Activated CD4-positive, alpha-beta T cell treated with anti-CD3 and anti-CD28 coated beads, Interleukin-2, amount 10 ng/mL, durations not matched to agents 7 days and 5 days (primary cell): ENCODE data around the gene NDUFA5. TPM values are rescaled to one million over a fixed set of nuclear protein-coding genes. Genes with fewer than 3 reads are reported as not detected.
"Not testable (repeated sequence)": the region's sequence is repeated elsewhere in the genome, so short reads cannot be mapped to it uniquely, and the experiment has no call there.

ENCODE experiments used
- CTCF ChIA-PET: fragments of 350-600 bp; sonication (Branson Sonifier 250); formaldehyde crosslinking; loops from one replicate; lab custom pipeline; 2021; ENCODE audit warnings: antibody characterized with exemption; lab: Charles Lee
- POLR2A ChIA-PET: fragments of 350-600 bp; sonication (Branson Sonifier 250); formaldehyde crosslinking; loops from one replicate; lab custom pipeline; 2021; ENCODE audit warnings: antibody characterized with exemption; lab: Charles Lee
- DNase-seq: peaks from one replicate; pipeline ENCODE4 v3.0.0-alpha.2; 2020
- H3K27ac Mint-ChIP-seq: one replicate; pipeline ENCODE4 v1.8.0; 2021; ENCODE audit warnings: mild to moderate bottlenecking, moderate library complexity, mixed read lengths
- H3K27me3 Mint-ChIP-seq: one replicate; pipeline ENCODE4 v1.8.0; 2021; ENCODE audit warnings: mixed read lengths
- H3K36me3 Mint-ChIP-seq: one replicate; pipeline ENCODE4 v1.8.0; 2021; ENCODE audit warnings: low read depth, mixed read lengths
- H3K4me1 Mint-ChIP-seq: one replicate; pipeline ENCODE4 v1.8.0; 2021; ENCODE audit warnings: mixed read lengths
- H3K4me3 Mint-ChIP-seq: one replicate; pipeline ENCODE4 v1.8.0; 2021; ENCODE audit warnings: mild to moderate bottlenecking, moderate library complexity, mixed read lengths
- H3K9me3 Mint-ChIP-seq: one replicate; pipeline ENCODE4 v1.8.0; 2021; ENCODE audit warnings: mixed read lengths
- total RNA-seq, 2 experiments: library from RNA; stranded (reverse); gene quantifications; one replicate each; pipeline ENCODE4 v1.2.3, GENCODE V29; 2021

The NDUFA5 gene
- total RNA-seq, 2 experiments from 2014 or later = 45.4 to 49.7 TPM

GRCh38 chr7:123552134-123552533, 5.5 kb downstream of the NDUFA5 start:
- H3K4me1 Mint-ChIP-seq = peaks cover 16% of the 10 kb centered on the region
- H3K9me3 Mint-ChIP-seq, H3K27me3 Mint-ChIP-seq, H3K4me3 Mint-ChIP-seq, H3K27ac Mint-ChIP-seq, CTCF ChIA-PET, POLR2A ChIA-PET, DNase-seq: not testable (repeated sequence)
- H3K36me3 Mint-ChIP-seq = peaks cover 31% of the 10 kb centered on the region

- ChIA-PET CTCF (no interaction called here), POLR2A (no interaction called here)
- peaks cover 21% of the 10 kb centered on the region for H3K4me1 Mint-ChIP-seq
- no peaks in the 10 kb centered on the region for H3K27me3 Mint-ChIP-seq
- no peak overlapping the region for H3K27ac Mint-ChIP-seq
- H3K36me3 Mint-ChIP-seq = peaks cover 31% of the 10 kb centered on the region
- no peaks in the 10 kb centered on the region for H3K9me3 Mint-ChIP-seq
- no peak overlapping the region for H3K4me3 Mint-ChIP-seq
- no peak for DNase-seq
These were observed 9.2 kb downstream of the NDUFA5 start for GRCh38 chr7:123548406-123548805.

- Mint-ChIP-seq H3K27ac (no peak overlapping the region), H3K4me3 (no peak overlapping the region), H3K27me3 (no peaks in the 10 kb centered on the region), H3K36me3 (no peaks in the 10 kb centered on the region), H3K9me3 (no peaks in the 10 kb centered on the region), H3K4me1 (peaks cover 14% of the 10 kb centered on the region)
- ChIA-PET POLR2A (interaction anchor here (1.1 kb wide), 1 partner anchor 18 kb away, joined by 4 read pairs; the partner anchor contains the start of gene NDUFA5), CTCF (no interaction called here)
- DNase-seq = no peak
These were observed 17.7 kb downstream of the NDUFA5 start for GRCh38 chr7:123539871-123540270.

GRCh38 chr7:123538897-123539296, 18.7 kb downstream of the NDUFA5 start:
- peaks cover 20% of the 10 kb centered on the region for H3K4me1 Mint-ChIP-seq
- CTCF ChIA-PET = no interaction called here

GRCh38 chr7:123538189-123538714, 19.4 kb downstream of the NDUFA5 start:
- H3K27me3 Mint-ChIP-seq = peaks cover 12% of the 10 kb centered on the region
- ChIA-PET CTCF (no interaction called here), POLR2A (no interaction called here)
- no peaks in the 10 kb centered on the region for H3K9me3 Mint-ChIP-seq
- peaks cover 26% of the 10 kb centered on the region for H3K4me1 Mint-ChIP-seq
- no peak for DNase-seq
- H3K27ac Mint-ChIP-seq = peak overlapping the region; percentile 39
- no peaks in the 10 kb centered on the region for H3K36me3 Mint-ChIP-seq
- H3K4me3 Mint-ChIP-seq = no peak overlapping the region

More at GRCh38 chr7:123538897-123539296, 18.7 kb downstream of the NDUFA5 start:
- Mint-ChIP-seq H3K36me3 (no peaks in the 10 kb centered on the region), H3K9me3 (no peaks in the 10 kb centered on the region), H3K27me3 (peaks cover 6% of the 10 kb centered on the region), H3K27ac (no peak overlapping the region), H3K4me3 (no peak overlapping the region)
- POLR2A ChIA-PET = no interaction called here
- no peak for DNase-seq

GRCh38 chr7:123537026-123537642, 20.5 kb downstream of the NDUFA5 start:
- Mint-ChIP-seq H3K27me3 (peaks cover 19% of the 10 kb centered on the region), H3K4me3 (no peak overlapping the region), H3K9me3 (no peaks in the 10 kb centered on the region), H3K36me3 (no peaks in the 10 kb centered on the region), H3K4me1 (peaks cover 31% of the 10 kb centered on the region), H3K27ac (no peak overlapping the region)
- CTCF ChIA-PET = no interaction called here
- POLR2A ChIA-PET = no interaction called here
- DNase-seq = no peak

- no peak for DNase-seq
- Mint-ChIP-seq H3K9me3 (no peaks in the 10 kb centered on the region), H3K27me3 (peaks cover 27% of the 10 kb centered on the region), H3K36me3 (no peaks in the 10 kb centered on the region), H3K4me3 (peak overlapping the region; percentile 83), H3K4me1 (peaks cover 31% of the 10 kb centered on the region), H3K27ac (no peak overlapping the region)
- POLR2A ChIA-PET = interaction anchor here (1.3 kb wide), 1 partner anchor 23 kb away, joined by 3 read pairs; no protein-coding TSS in a partner anchor
- CTCF ChIA-PET = no interaction called here
These were observed 22.1 kb downstream of the NDUFA5 start for GRCh38 chr7:123535517-123535916.

- Mint-ChIP-seq H3K27ac (peak within 1 kb of the TSS; percentile 85), H3K9me3 (no peaks in the 10 kb centered on the region), H3K36me3 (no peaks in the 10 kb centered on the region), H3K27me3 (peaks cover 28% of the 10 kb centered on the region), H3K4me1 (peaks cover 31% of the 10 kb centered on the region), H3K4me3 (peak within 1 kb of the TSS; percentile 83)
- ChIA-PET CTCF (interaction anchor here (1.2 kb wide), 1 partner anchor 40 kb away, joined by 4 read pairs; no protein-coding TSS in a partner anchor), POLR2A (interaction anchor here (1.3 kb wide), 1 partner anchor 23 kb away, joined by 3 read pairs; no protein-coding TSS in a partner anchor)
- peak; percentile 97 for DNase-seq
These were observed 23.0 kb downstream of the NDUFA5 start, which contains the start of gene IQUB for GRCh38 chr7:123534383-123535260. TSS of gene IQUB (minus strand) at chr7:123534595. CDS start at chr7:123512340, 22,255 bp downstream.

- Mint-ChIP-seq H3K9me3 (no peaks in the 10 kb centered on the region), H3K4me3 (peak overlapping the region; percentile 83), H3K27me3 (peaks cover 28% of the 10 kb centered on the region), H3K36me3 (no peaks in the 10 kb centered on the region), H3K4me1 (peaks cover 31% of the 10 kb centered on the region), H3K27ac (no peak overlapping the region)
- POLR2A ChIA-PET = no interaction called here
- DNase-seq = peak; percentile 16
- CTCF ChIA-PET = interaction anchor here (1.2 kb wide), 1 partner anchor 39 kb away, joined by 4 read pairs; no protein-coding TSS in a partner anchor
These were observed 23.7 kb downstream of the NDUFA5 start for GRCh38 chr7:123533929-123534382.

- H3K9me3 Mint-ChIP-seq = no peaks in the 10 kb centered on the region
- H3K4me3 Mint-ChIP-seq = peak overlapping the region; percentile 83
- DNase-seq = no peak
- peaks cover 31% of the 10 kb centered on the region for H3K4me1 Mint-ChIP-seq
- ChIA-PET CTCF (interaction anchor here (1.2 kb wide), 1 partner anchor 39 kb away, joined by 4 read pairs; no protein-coding TSS in a partner anchor), POLR2A (no interaction called here)
- no peaks in the 10 kb centered on the region for H3K36me3 Mint-ChIP-seq
- H3K27ac Mint-ChIP-seq = no peak overlapping the region
- peaks cover 28% of the 10 kb centered on the region for H3K27me3 Mint-ChIP-seq
These were observed 24.1 kb downstream of the NDUFA5 start for GRCh38 chr7:123533553-123533917.

GRCh38 chr7:123532788-123533552, 24.6 kb downstream of the NDUFA5 start:
- H3K36me3 Mint-ChIP-seq, POLR2A ChIA-PET, H3K27ac Mint-ChIP-seq, CTCF ChIA-PET, H3K9me3 Mint-ChIP-seq: not testable (repeated sequence)
- peak; percentile 10 for DNase-seq
- H3K4me1 Mint-ChIP-seq = peaks cover 27% of the 10 kb centered on the region
- peaks cover 28% of the 10 kb centered on the region for H3K27me3 Mint-ChIP-seq
- peak overlapping the region; percentile 83 for H3K4me3 Mint-ChIP-seq

- H3K9me3 Mint-ChIP-seq, POLR2A ChIA-PET: not testable (repeated sequence)
These were observed 25.3 kb downstream of the NDUFA5 start for GRCh38 chr7:123532343-123532742.

More at GRCh38 chr7:123532343-123532742, 25.3 kb downstream of the NDUFA5 start:
- DNase-seq, H3K27ac Mint-ChIP-seq, CTCF ChIA-PET, H3K36me3 Mint-ChIP-seq: not testable (repeated sequence)
- peak overlapping the region; percentile 36 for H3K4me3 Mint-ChIP-seq
- peaks cover 28% of the 10 kb centered on the region for H3K27me3 Mint-ChIP-seq
- peaks cover 26% of the 10 kb centered on the region for H3K4me1 Mint-ChIP-seq
